ENCODE data around the gene TULP4.
"Not testable (repeated sequence)": the region's sequence is repeated elsewhere in the genome, so short reads cannot be mapped to it uniquely, and the experiment has no call there.

TULP4 gene

DNA sequence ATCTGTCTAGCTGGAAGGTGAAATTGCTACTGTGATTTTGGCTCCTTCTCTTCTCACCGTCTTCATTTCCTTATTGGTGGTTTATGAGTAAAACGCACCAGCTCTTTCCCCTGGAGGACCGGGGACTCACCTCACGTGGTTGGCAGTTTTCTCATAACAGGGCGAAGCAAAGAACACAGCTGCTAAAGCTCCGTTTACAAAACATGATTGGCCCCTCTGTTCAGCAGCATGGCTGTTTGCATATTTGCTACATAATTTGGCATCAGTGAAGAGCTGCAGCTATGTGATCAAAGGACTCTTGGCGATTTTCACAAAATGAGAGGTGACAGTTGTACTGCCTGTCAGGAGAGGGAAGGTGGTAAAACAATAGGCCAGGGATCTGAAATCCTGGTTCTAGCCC lies 227.1 kb downstream of the TULP4 start:
- DNase-seq, result peak; percentile 62

DNA sequence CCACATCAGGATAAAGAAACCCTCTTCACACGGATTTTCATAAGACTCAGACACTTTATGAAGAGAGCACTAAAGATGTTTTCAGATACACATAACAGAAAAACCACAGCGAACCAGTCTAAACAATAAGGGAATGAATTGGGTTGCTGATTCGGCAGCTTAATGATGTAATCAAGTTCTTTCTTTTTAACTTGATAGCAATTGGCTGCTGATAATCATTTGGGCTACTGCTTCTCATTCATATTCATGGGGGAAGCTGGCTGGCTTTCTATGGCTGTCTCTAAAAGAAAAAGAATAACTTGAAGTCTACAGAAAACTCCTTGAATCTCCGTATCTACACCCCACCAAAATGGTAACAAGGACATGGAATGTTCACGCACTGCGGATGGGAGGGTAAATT lies 227.6 kb downstream of the TULP4 start:
- no peak for DNase-seq

DNA sequence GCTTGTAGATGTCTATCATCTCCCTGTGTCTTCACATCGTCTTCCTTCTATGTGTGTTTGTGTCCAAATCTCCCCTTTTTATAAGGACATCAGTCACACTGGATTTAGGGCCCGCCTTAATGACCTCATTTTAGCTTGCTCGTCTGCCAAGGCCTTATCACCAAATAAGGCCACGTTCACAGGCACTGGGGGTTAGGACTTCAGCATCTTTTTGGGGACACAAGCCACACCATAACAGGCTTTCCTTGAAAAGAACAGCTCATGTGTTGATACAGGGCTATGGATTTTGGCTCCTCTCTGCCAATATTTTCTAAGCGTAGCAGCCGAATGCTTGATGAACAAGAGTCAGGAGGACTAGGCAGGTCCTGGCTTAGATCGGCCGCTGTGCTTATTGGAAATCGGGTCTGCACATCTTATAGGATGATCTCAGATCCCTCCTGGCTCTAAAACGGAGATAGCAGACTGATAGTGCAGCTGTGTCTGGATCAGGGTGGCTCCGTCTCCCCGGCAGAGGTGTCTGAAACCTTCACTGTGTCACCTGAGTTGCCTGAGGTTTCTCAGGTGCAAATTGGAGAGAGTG lies 231.4 kb downstream of the TULP4 start:
- no peak for DNase-seq

GRCh38 chr6:158544428-158544827 lies 232.2 kb downstream of the TULP4 start:
- no peak for DNase-seq

DNA sequence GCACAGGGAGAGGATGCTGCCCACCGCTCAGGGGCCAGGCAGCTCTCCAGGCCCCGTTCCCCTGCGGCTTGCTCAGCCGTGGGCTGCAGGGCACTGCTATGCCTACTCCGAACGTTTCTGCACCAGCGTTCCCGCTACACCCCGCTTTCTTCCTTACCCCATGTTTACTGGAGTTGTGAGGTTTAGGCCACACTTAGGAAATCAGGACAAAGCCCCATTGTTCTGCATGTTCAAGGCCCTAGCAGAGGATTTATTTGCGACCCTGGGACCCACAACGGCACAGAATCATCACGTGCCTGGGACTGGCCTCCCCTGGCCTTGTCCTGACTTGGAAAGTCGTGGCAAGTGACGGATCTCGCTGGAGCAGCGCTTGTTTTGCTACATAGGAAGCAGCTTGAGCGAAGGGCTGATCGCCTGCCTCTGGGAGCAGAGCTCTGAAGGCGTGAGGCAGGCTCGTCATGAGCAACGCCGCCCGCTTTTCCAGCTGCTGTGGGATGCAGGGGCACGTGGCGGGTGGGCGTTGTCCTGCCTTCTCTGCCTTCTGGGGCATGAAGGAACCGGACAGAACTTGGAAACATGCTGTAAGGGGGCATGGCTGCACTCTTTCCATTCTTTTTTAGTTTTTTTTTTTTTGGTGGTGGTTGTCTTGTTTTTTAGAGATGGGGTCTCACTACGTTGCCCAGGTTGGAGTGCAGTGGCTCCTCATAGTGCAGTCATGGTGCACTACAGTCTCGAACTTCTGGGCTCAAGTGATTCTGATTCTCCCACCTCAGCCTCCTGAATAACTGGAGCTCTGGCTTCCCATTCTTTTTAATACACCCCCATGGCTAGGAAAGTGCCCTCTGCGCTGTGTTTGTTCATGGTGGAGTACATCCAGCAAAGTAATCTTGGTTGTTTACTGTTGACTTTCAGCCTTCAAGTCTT lies 233.0 kb downstream of the TULP4 start:
- no peak for DNase-seq

DNA sequence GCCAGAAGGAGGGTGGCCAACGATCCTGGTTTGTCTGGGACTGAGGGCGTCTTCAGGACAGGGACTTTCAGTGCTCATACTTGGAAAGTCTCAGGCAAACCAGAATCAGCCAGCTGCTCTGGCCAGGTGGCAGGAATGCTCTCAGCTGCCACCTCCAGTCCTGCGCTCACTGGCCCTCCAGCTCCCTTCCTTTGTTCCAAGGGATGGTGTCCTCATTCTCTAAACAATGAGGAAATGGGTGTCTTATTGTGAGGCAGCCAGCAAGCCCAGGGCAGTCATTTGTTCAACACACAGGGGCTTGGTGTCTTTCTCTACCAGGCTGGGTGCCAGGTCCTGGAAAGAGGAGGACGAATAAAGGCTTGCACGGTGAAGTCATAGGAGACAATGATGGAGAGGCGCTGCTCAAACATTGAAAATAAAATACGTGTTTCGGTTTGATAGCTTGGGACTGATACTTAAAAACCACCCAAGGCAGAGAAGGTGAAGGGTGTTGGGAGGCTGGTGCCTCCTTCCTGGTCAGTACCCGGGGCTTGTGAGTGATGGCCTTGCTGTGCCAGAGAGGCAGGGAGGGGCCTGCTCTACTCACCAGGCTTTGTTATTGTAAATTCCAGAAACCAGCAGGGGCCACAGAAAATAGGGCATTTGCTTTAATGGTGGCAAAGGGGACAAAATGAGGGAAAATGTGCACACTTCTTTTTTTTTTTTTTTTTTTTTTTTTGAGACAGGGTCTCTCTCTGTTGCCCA lies 236.3 kb downstream of the TULP4 start:
- peak; percentile 44 for DNase-seq

GRCh38 chr6:158552055-158552795 lies 240.0 kb downstream of the TULP4 start:
- DNase-seq, result no peak

DNA sequence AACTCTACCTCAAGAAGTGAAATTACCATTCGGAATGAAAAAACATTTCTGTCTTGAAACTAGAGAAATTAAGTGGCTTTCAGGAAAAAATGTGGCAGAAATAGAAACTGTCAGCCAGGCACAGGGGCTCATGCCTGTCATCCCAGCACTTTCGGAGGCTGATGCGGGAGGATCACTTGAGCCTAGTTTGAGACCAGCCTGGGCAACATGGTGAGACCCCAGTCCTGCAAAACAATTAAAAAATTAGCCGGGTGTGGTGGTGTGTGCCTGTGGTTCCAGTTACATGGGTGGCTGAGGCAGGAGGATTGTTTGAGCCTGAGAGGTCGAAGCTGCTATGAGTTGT lies 240.5 kb downstream of the TULP4 start:
- no peak for DNase-seq

DNA sequence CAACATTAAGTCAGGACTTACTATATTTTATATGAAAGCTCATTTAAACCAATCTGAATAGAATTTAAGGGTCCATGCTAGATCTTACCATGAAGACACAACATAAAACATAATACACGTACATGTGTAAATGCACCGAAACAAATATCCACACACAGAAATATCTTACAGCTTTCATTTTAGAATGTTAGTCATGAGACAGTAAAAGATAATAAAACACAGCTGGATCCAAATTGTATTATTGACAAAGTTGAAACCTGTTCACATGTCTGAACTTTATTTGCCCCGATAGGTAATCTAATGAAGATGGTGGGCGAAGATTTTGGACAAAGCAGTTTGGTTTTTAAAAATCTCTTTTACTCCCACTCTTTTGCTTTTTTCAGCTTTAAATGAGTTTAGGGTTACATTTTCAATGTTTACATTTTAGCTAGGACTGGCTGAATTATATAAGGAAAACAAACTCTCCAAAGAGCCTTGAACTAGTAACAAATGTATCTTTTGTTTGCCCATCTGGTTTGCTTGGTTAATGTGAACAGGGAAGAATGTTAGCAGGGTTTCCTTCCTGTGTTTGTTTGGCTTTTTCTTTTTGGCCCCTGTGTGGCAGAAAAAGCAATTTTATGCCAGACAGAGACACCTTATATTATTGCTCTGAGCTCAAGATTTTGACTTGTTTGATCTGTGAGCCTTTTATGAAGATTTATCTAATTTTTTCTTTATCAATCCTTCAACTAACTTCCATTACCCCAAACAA lies 242.5 kb downstream of the TULP4 start:
- no peak for DNase-seq

- DNase-seq, result no peak
These were observed 243.8 kb downstream of the TULP4 start for GRCh38 chr6:158556113-158556512.

- DNase-seq, result not testable (repeated sequence)
These were observed 244.8 kb downstream of the TULP4 start for GRCh38 chr6:158557110-158557509.

DNA sequence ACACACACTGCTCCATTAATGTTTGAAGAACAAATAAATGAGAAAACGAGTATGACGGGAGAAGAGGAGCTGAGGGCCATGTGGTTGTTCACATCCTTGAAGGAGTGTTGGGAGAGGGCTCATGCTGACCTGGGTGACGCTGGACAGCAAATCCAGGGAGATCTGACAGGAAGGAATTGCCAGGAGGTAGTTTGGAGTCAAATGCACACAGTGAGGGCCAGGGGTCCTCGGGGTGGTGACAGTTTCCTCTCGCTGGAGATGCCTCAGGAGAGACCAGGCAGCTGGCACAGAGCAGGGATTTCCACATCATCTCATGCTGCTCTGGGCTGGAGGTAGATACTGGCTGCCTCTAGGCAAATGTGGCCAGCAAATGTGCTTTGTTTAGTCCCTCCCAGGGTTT lies 245.7 kb downstream of the TULP4 start:
- no peak for DNase-seq

GRCh38 chr6:158558415-158559306 lies 246.4 kb downstream of the TULP4 start:
- no peak for DNase-seq

GRCh38 chr6:158559338-158559894 lies 247.2 kb downstream of the TULP4 start:
- DNase-seq, result no peak

GRCh38 chr6:158559895-158560835 lies 247.9 kb downstream of the TULP4 start, which contains the start of gene TMEM181:
TMEM181 (plus strand) TSS chr6:158560091; CDS start chr6:158560225, 134 bp downstream.
- DNase-seq, result peak; percentile 79

- no peak for DNase-seq
These were observed 248.6 kb downstream of the TULP4 start for GRCh38 chr6:158560836-158561320.

All from NCI-H1436 (cell line).